K562 (cell line): Measurements from ENCODE around the gene NXN.

Experiments used
- JUND ChIP-seq, 2 experiments: IDR thresholded peaks; 2 replicates in 1 of 2; 3 replicates in 1 of 2; pipeline ENCODE4 v1.6.1; 2011; ENCODE audit warnings: borderline replicate concordance in 2 of 2, low read depth in 2 of 2, low read length in 2 of 2, improper control_type of control experiment in 1 of 2, missing biosample characterization in 1 of 2, missing genetic modification characterization in 1 of 2, missing genetic modification reagents in 1 of 2
- MTA3 ChIP-seq: fragments of 450-650 bp; formaldehyde crosslinking; IDR thresholded peaks from 2 replicates; pipeline ENCODE4 v1.6.1; 2017; ENCODE audit warnings: mild to moderate bottlenecking, borderline replicate concordance
- NCOA6 ChIP-seq: fragments of 450-650 bp; IDR thresholded peaks from 2 replicates; pipeline ENCODE4 v1.6.1; 2017; ENCODE audit warnings: mild to moderate bottlenecking
- NR2F6 ChIP-seq: fragments of 450-650 bp; formaldehyde crosslinking; IDR thresholded peaks from 2 replicates; pipeline ENCODE4 v1.4.0; 2020; ENCODE audit warnings: mild to moderate bottlenecking
- OTX1 ChIP-seq: fragments of 450-650 bp; formaldehyde crosslinking; IDR thresholded peaks from 2 replicates; pipeline ENCODE4 v1.4.0; 2022; ENCODE audit warnings: mild to moderate bottlenecking
- ZNF274 ChIP-seq: IDR thresholded peaks from 2 replicates; pipeline ENCODE4 v1.6.1; 2011; ENCODE audit warnings: low read depth, mild to moderate bottlenecking, low read length, moderate library complexity, borderline replicate concordance
- TF ChIP-seq, protein P1 (sequence below), 3 experiments: IDR thresholded peaks in 2 of 3; conservative IDR thresholded peaks in 1 of 3; 2 replicates each; pipeline ENCODE4 v1.5.1; 2011 to 2012; ENCODE audit warnings: low read length in 3 of 3, mild to moderate bottlenecking in 3 of 3, control low read depth in 2 of 3, improper control_type of control experiment in 1 of 3, inconsistent platforms in 1 of 3, low read depth in 1 of 3, mixed read lengths in 1 of 3, moderate library complexity in 1 of 3; ENCODE audit not compliant: insufficient read depth in 2 of 3
- TF ChIP-seq, protein P2 (sequence below), 2 experiments: fragments of 450-650 bp; formaldehyde crosslinking in 1 of 2; IDR thresholded peaks; 2 replicates each; pipeline versions ENCODE4 v1.4.0 to v1.6.1; 2014 to 2020; ENCODE audit warnings: mild to moderate bottlenecking in 2 of 2, borderline replicate concordance in 1 of 2, low read depth in 1 of 2

DNA sequence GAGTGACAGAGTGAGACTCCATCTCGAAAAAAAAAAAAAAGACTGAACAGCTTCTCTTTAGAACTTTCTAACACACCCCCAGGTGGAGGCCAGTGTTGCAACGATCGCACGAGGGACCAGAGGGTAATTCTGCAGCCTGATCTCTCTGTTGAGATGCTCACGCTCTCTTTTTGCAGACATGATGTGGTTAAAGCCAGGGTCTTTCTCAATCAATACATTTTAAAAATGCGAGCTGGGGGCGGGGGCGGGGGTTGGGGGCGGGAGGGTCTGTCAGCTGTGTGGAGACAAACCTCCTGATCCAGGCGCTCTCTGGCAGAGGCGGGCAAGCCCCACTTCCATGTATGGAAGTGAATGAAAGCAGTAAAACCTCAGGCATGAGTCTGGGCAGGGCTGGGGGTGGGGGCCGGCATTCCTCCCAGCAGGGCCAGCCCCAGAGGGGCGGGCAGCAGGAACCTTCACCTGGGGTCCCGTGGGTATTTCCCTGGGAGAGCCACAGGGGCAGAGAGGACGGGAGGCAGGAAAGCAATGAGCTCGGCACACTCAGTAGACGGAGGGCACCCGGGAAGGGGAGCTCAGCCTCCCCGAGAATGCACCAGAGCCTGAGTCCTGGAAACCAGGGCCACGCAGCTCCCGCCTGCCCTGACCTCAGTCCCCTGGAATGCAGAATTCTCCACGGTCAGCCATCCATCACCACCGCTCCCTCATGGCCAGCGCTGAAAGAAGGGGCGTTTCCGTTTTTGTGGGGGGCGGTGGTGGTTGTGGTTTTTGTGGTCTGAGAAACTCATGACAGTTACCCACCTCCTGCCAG lies 28.0 kb downstream of the NXN start:
- TF ChIP-seq NCOA6, result no peak
- TF ChIP-seq, protein P1, sequence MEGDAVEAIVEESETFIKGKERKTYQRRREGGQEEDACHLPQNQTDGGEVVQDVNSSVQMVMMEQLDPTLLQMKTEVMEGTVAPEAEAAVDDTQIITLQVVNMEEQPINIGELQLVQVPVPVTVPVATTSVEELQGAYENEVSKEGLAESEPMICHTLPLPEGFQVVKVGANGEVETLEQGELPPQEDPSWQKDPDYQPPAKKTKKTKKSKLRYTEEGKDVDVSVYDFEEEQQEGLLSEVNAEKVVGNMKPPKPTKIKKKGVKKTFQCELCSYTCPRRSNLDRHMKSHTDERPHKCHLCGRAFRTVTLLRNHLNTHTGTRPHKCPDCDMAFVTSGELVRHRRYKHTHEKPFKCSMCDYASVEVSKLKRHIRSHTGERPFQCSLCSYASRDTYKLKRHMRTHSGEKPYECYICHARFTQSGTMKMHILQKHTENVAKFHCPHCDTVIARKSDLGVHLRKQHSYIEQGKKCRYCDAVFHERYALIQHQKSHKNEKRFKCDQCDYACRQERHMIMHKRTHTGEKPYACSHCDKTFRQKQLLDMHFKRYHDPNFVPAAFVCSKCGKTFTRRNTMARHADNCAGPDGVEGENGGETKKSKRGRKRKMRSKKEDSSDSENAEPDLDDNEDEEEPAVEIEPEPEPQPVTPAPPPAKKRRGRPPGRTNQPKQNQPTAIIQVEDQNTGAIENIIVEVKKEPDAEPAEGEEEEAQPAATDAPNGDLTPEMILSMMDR (IDR thresholded peaks at IDR 0.05 in 2 of 3, conservative IDR thresholded peaks at IDR 0.05 in 1 of 3; ENCODE audit: insufficient read depth in 2 of 3, low read depth in 1 of 3, low read length in 3 of 3), result no peak
- TF ChIP-seq NR2F6, result no peak
- TF ChIP-seq ZNF274, result no peak
- TF ChIP-seq OTX1 (CRISPR knock-in tag), result no peak
- TF ChIP-seq, protein P2, sequence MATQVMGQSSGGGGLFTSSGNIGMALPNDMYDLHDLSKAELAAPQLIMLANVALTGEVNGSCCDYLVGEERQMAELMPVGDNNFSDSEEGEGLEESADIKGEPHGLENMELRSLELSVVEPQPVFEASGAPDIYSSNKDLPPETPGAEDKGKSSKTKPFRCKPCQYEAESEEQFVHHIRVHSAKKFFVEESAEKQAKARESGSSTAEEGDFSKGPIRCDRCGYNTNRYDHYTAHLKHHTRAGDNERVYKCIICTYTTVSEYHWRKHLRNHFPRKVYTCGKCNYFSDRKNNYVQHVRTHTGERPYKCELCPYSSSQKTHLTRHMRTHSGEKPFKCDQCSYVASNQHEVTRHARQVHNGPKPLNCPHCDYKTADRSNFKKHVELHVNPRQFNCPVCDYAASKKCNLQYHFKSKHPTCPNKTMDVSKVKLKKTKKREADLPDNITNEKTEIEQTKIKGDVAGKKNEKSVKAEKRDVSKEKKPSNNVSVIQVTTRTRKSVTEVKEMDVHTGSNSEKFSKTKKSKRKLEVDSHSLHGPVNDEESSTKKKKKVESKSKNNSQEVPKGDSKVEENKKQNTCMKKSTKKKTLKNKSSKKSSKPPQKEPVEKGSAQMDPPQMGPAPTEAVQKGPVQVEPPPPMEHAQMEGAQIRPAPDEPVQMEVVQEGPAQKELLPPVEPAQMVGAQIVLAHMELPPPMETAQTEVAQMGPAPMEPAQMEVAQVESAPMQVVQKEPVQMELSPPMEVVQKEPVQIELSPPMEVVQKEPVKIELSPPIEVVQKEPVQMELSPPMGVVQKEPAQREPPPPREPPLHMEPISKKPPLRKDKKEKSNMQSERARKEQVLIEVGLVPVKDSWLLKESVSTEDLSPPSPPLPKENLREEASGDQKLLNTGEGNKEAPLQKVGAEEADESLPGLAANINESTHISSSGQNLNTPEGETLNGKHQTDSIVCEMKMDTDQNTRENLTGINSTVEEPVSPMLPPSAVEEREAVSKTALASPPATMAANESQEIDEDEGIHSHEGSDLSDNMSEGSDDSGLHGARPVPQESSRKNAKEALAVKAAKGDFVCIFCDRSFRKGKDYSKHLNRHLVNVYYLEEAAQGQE (IDR thresholded peaks at IDR 0.05; ENCODE audit: borderline replicate concordance), result no peak
- TF ChIP-seq, protein P2 (CRISPR knock-in tag; IDR thresholded peaks at IDR 0.05; ENCODE audit: low read depth), result no peak
- TF ChIP-seq MTA3, result no peak
- no peak for TF ChIP-seq JUND (IDR thresholded peaks at IDR 0.05; ENCODE audit: borderline replicate concordance, low read depth, low read length)
- TF ChIP-seq JUND (tag; IDR thresholded peaks at IDR 0.05; ENCODE audit: borderline replicate concordance, low read depth, low read length), result no peak
